ENCODE results near the gene MMUT. TPM values are rescaled to one million over a fixed set of nuclear protein-coding genes. Genes with fewer than 3 reads are reported as not detected.

The MMUT gene
- total and polyA plus RNA-seq, 4 donors: 11.4 to 27.0 (median 17.8) TPM

- ATAC-seq (ENCODE audit: insufficient read depth, low FRiP score) (no peak), DNase-seq (no peak)
- Histone ChIP-seq H3K4me1 (ENCODE audit: control insufficient read depth in 5 of 5, insufficient read depth in 5 of 5, low read length in 5 of 5) (no peaks in the 10 kb centered on the region), H3K27ac (ENCODE audit: low read depth in 1 of 2, low read length in 1 of 2) (no peak overlapping the region), H3K9me3 (ENCODE audit: control insufficient read depth in 4 of 4, insufficient read depth in 3 of 4, low read length in 3 of 4) (peaks cover 0 to 2% (median 0%) of the 10 kb centered on the region in 4 donors), H3K27me3 (ENCODE audit: control insufficient read depth in 3 of 3, insufficient read depth in 3 of 3, low read length in 2 of 3) (no peaks in the 10 kb centered on the region), H3K4me3 (no peak overlapping the region), H3K9ac (ENCODE audit: insufficient read depth in 1 of 2, low read length in 2 of 2) (no peak overlapping the region), H3K36me3 (ENCODE audit: control insufficient read depth in 4 of 4, insufficient read depth in 4 of 4, low read length in 4 of 4) (no peaks in the 10 kb centered on the region)
- WGBS, 2 donors: 89 to 95% methylated on average over 5 of the region's 5 CpGs
- no peak for TF ChIP-seq CTCF (IDR thresholded peaks at IDR 0.05; ENCODE audit: control extremely low read depth, extremely low read depth)
Measured at GRCh38 chr6:49504666-49505065, 41.6 kb upstream of the MMUT start.

- Histone ChIP-seq H3K27me3 (ENCODE audit: control insufficient read depth in 3 of 3, insufficient read depth in 3 of 3, low read length in 2 of 3) (no peaks in the 10 kb centered on the region), H3K4me1 (ENCODE audit: control insufficient read depth in 5 of 5, insufficient read depth in 5 of 5, low read length in 5 of 5) (no peaks in the 10 kb centered on the region), H3K36me3 (ENCODE audit: control insufficient read depth in 4 of 4, insufficient read depth in 4 of 4, low read length in 4 of 4) (no peaks in the 10 kb centered on the region), H3K9me3 (ENCODE audit: control insufficient read depth in 4 of 4, insufficient read depth in 3 of 4, low read length in 3 of 4) (no peaks in the 10 kb centered on the region), H3K27ac (ENCODE audit: low read depth in 1 of 2, low read length in 1 of 2) (no peak within 1 kb of the TSS), H3K4me3 (no peak within 1 kb of the TSS), H3K9ac (ENCODE audit: insufficient read depth in 1 of 2, low read length in 2 of 2) (no peak within 1 kb of the TSS)
- TF ChIP-seq CTCF (IDR thresholded peaks at IDR 0.05; ENCODE audit: control extremely low read depth, extremely low read depth): no peak
- DNase-seq (no peak), ATAC-seq (ENCODE audit: insufficient read depth, low FRiP score) (no peak)
- WGBS, 2 donors: 76 to 79% methylated on average over 2 of the region's 2 CpGs
Measured at GRCh38 chr6:49499623-49500022, 36.6 kb upstream of the MMUT start, which contains the start of gene GLYATL3. TSS of gene GLYATL3 (plus strand) at chr6:49499923. CDS start at chr6:49511991, 12,068 bp downstream.

- Histone ChIP-seq H3K27ac (ENCODE audit: low read depth in 1 of 2, low read length in 1 of 2) (no peak overlapping the region), H3K4me1 (ENCODE audit: control insufficient read depth in 5 of 5, insufficient read depth in 5 of 5, low read length in 5 of 5) (no peaks in the 10 kb centered on the region), H3K36me3 (ENCODE audit: control insufficient read depth in 4 of 4, insufficient read depth in 4 of 4, low read length in 4 of 4) (no peaks in the 10 kb centered on the region), H3K9ac (ENCODE audit: insufficient read depth in 1 of 2, low read length in 2 of 2) (no peak overlapping the region), H3K27me3 (ENCODE audit: control insufficient read depth in 3 of 3, insufficient read depth in 3 of 3, low read length in 2 of 3) (no peaks in the 10 kb centered on the region), H3K9me3 (ENCODE audit: control insufficient read depth in 4 of 4, insufficient read depth in 3 of 4, low read length in 3 of 4) (no peaks in the 10 kb centered on the region), H3K4me3 (no peak overlapping the region)
- TF ChIP-seq CTCF (IDR thresholded peaks at IDR 0.05; ENCODE audit: control extremely low read depth, extremely low read depth): no peak
- DNase-seq (no peak), ATAC-seq (ENCODE audit: insufficient read depth, low FRiP score) (no peak)
- 69 to 83% methylated on average over 1 of the region's 1 CpG for WGBS, 2 donors
Measured at GRCh38 chr6:49499126-49499525, 36.1 kb upstream of the MMUT start.

- DNase-seq (peak in 1 of 3 donors; percentile 3), ATAC-seq (ENCODE audit: insufficient read depth, low FRiP score) (no peak)
- Histone ChIP-seq H3K4me1 (ENCODE audit: control insufficient read depth in 5 of 5, insufficient read depth in 5 of 5, low read length in 5 of 5) (no peaks in the 10 kb centered on the region), H3K27me3 (ENCODE audit: control insufficient read depth in 3 of 3, insufficient read depth in 3 of 3, low read length in 2 of 3) (no peaks in the 10 kb centered on the region), H3K9ac (ENCODE audit: insufficient read depth in 1 of 2, low read length in 2 of 2) (no peak overlapping the region), H3K9me3 (ENCODE audit: control insufficient read depth in 4 of 4, insufficient read depth in 3 of 4, low read length in 3 of 4) (no peaks in the 10 kb centered on the region), H3K36me3 (ENCODE audit: control insufficient read depth in 4 of 4, insufficient read depth in 4 of 4, low read length in 4 of 4) (peaks cover 0 to 5% (median 0%) of the 10 kb centered on the region in 4 donors), H3K4me3 (no peak overlapping the region), H3K27ac (ENCODE audit: low read depth in 1 of 2, low read length in 1 of 2) (no peak overlapping the region)
- TF ChIP-seq CTCF (IDR thresholded peaks at IDR 0.05; ENCODE audit: control extremely low read depth, extremely low read depth): no peak
- WGBS, 2 donors: 68 to 88% methylated on average over 3 of the region's 3 CpGs
Measured at GRCh38 chr6:49497304-49497703, 34.3 kb upstream of the MMUT start.
